HPDE6-E6E7 (cell line): ENCODE results near the gene PLEKHA5.
"Not testable (repeated sequence)": the region's sequence is repeated elsewhere in the genome, so short reads cannot be mapped to it uniquely, and the experiment has no call there.

Experiments
- DNase-seq: peaks from one replicate; pipeline ENCODE4 v3.0.0; 2011; ENCODE audit warnings: missing footprints; ENCODE audit errors: extremely low spot score

The PLEKHA5 gene

GRCh38 chr12:19404242-19404880, 274.8 kb downstream of the PLEKHA5 start:
- DNase-seq, result no peak

- no peak for DNase-seq
Measured at GRCh38 chr12:19409376-19409775, 279.8 kb downstream of the PLEKHA5 start.

- DNase-seq, result no peak
Measured at GRCh38 chr12:19410211-19410610, 280.7 kb downstream of the PLEKHA5 start.

GRCh38 chr12:19410629-19411185, 281.2 kb downstream of the PLEKHA5 start:
- no peak for DNase-seq

- DNase-seq, result no peak
Measured at GRCh38 chr12:19411234-19412204, 282.0 kb downstream of the PLEKHA5 start.

GRCh38 chr12:19412844-19413243, 283.3 kb downstream of the PLEKHA5 start:
- DNase-seq, result no peak

- DNase-seq, result not testable (repeated sequence)
Measured at GRCh38 chr12:19413582-19413981, 284.0 kb downstream of the PLEKHA5 start.

GRCh38 chr12:19415563-19415962, 286.0 kb downstream of the PLEKHA5 start:
- DNase-seq, result no peak

GRCh38 chr12:19419086-19419485, 289.6 kb downstream of the PLEKHA5 start:
- DNase-seq, result no peak

GRCh38 chr12:19421503-19422282, 292.2 kb downstream of the PLEKHA5 start:
- no peak for DNase-seq

GRCh38 chr12:19423166-19423930, 293.8 kb downstream of the PLEKHA5 start:
- DNase-seq, result no peak
